ENCODE results near the gene KIF26A.

DNA sequence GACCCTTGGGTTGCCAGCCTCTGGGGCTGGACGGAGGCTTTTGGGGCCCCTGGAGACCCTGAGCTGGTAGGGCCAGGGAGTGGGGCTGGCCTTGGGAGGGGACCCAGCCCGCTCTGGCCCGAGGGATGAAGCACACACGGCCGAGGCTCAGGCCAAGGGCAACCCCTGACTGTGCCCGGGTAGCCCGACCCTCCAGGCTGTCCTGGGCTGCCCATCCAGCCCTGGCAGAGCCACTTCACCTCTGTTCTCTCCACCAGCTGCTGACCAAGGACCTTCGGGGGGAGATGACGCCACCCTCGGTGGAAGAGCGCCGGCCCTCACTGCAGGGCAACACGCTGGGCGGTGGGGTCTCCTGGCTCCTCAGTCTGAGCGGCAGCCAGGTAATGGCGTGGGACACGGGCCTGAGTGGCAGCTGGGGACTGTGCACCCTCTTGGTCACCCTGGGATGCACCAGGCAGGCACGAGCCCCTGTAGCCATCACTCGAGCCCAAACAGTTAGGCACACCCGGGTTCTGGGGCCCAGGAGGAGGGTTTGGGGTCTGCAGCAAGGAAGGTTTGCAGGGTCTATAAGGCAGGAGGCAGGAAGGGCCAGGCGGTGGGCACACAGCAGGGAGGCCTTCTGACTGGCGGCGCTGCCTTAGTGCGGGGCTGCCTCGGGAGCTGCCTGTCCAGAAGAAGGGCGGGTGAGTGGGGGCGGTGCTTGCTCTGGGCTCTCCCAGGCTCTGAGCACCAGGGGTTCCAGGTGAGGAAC is 33.1 kb upstream of the KIF26A start:
- no peak for TF ChIP-seq EZH2phosphoT487 (IDR thresholded peaks at IDR 0.05; ENCODE audit: low read depth)
- TF ChIP-seq, protein P1, sequence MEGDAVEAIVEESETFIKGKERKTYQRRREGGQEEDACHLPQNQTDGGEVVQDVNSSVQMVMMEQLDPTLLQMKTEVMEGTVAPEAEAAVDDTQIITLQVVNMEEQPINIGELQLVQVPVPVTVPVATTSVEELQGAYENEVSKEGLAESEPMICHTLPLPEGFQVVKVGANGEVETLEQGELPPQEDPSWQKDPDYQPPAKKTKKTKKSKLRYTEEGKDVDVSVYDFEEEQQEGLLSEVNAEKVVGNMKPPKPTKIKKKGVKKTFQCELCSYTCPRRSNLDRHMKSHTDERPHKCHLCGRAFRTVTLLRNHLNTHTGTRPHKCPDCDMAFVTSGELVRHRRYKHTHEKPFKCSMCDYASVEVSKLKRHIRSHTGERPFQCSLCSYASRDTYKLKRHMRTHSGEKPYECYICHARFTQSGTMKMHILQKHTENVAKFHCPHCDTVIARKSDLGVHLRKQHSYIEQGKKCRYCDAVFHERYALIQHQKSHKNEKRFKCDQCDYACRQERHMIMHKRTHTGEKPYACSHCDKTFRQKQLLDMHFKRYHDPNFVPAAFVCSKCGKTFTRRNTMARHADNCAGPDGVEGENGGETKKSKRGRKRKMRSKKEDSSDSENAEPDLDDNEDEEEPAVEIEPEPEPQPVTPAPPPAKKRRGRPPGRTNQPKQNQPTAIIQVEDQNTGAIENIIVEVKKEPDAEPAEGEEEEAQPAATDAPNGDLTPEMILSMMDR (IDR thresholded peaks at IDR 0.05; ENCODE audit: low read depth, low read length), result no peak

All from OCI-LY3 (cell line).